ENCODE data around the gene CCL20. TPM values are rescaled to one million over a fixed set of nuclear protein-coding genes. Genes with fewer than 3 reads are reported as not detected.

Gene CCL20
- total RNA-seq, 1 donor from 2014 or later: not detected

DNA sequence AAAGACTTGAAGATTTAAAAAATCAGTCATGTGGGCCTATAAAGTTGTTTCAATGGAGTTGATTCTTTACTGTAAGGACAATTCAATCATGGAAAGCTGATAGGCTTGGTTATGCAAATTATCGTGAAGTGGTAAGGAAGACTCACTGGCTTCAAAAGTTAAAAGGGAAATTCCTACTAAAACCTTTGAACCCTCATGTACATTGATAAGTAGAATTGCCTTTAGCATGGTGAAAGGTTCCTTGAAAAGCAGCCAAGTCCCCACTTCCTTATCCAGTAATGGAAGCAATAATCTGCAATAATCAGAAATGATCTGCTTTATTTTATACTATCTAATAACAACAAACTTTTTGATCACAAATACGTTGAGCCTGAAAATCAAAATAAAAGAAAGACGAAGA is 14.4 kb upstream of the CCL20 start:
- H3K4me3 Mint-ChIP-seq (ENCODE audit: unreplicated experiment): no peak overlapping the region
- no peaks in the 10 kb centered on the region for H3K36me3 Mint-ChIP-seq (ENCODE audit: low read depth, unreplicated experiment)
- no peak overlapping the region for H2AFZ ChIP-seq (ENCODE audit: low read depth, low read length)
- H3K4me1 Mint-ChIP-seq (ENCODE audit: low read depth, unreplicated experiment): peaks cover 2% of the 10 kb centered on the region
- no peaks in the 10 kb centered on the region for H3K27me3 ChIP-seq (ENCODE audit: insufficient read depth, low read length)
- H3K9ac ChIP-seq (ENCODE audit: low read length): no peak overlapping the region
- H4K20me1 ChIP-seq (ENCODE audit: insufficient read depth, low read length): no peaks in the 10 kb centered on the region
- no peaks in the 10 kb centered on the region for H3K9me3 ChIP-seq (ENCODE audit: insufficient read depth, low read depth, low read length)
- H3K79me2 ChIP-seq (ENCODE audit: insufficient read depth, low read length): no peaks in the 10 kb centered on the region
- H3K4me1 ChIP-seq (ENCODE audit: insufficient read depth, low read length): no peaks in the 10 kb centered on the region
- no peak overlapping the region for H3K4me3 ChIP-seq (ENCODE audit: insufficient read depth, low read depth, low read length)
- TF ChIP-seq, protein P1, sequence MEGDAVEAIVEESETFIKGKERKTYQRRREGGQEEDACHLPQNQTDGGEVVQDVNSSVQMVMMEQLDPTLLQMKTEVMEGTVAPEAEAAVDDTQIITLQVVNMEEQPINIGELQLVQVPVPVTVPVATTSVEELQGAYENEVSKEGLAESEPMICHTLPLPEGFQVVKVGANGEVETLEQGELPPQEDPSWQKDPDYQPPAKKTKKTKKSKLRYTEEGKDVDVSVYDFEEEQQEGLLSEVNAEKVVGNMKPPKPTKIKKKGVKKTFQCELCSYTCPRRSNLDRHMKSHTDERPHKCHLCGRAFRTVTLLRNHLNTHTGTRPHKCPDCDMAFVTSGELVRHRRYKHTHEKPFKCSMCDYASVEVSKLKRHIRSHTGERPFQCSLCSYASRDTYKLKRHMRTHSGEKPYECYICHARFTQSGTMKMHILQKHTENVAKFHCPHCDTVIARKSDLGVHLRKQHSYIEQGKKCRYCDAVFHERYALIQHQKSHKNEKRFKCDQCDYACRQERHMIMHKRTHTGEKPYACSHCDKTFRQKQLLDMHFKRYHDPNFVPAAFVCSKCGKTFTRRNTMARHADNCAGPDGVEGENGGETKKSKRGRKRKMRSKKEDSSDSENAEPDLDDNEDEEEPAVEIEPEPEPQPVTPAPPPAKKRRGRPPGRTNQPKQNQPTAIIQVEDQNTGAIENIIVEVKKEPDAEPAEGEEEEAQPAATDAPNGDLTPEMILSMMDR (IDR thresholded peaks at IDR 0.05; ENCODE audit: insufficient read depth, low read depth, low read length): no peak
- no peak for TF ChIP-seq EZH2 (IDR thresholded peaks at IDR 0.05; ENCODE audit: insufficient read depth, low read length)
- no peaks in the 10 kb centered on the region for H3K9me3 Mint-ChIP-seq (ENCODE audit: unreplicated experiment)
- no peak overlapping the region for H3K27ac Mint-ChIP-seq (ENCODE audit: unreplicated experiment)
- no peak overlapping the region for H3K4me2 ChIP-seq (ENCODE audit: low read length)
- FAIRE-seq: no peak
- no peak overlapping the region for H3K27ac ChIP-seq (ENCODE audit: low read depth, low read length)
- H3K27me3 Mint-ChIP-seq (ENCODE audit: low read depth, unreplicated experiment): no peaks in the 10 kb centered on the region
- H3K36me3 ChIP-seq (ENCODE audit: insufficient read depth, low read length): no peaks in the 10 kb centered on the region
- no peak for DNase-seq (ENCODE audit: low read depth)

DNA sequence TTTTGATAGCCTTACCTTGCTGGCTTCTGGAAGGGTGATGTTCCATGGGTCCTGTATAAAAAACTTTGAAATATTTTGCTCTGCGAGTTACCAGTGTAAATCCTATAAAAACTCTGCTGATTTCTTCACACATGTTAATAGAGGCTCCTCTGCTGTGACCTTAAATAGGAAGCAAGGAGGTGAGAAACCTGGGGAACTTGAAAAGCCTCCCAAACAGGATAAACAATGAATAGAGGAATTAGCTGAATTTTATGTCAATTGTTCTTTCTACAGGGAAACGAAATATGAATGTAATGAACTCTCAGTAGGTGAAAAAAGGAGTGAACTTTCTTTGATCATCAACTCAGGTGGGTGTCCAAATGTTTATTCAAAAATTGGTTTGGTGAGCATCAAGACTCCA is 10.8 kb upstream of the CCL20 start:
- FAIRE-seq: no peak
- H3K36me3 Mint-ChIP-seq (ENCODE audit: low read depth, unreplicated experiment): no peaks in the 10 kb centered on the region
- Histone ChIP-seq H3K4me1 (ENCODE audit: insufficient read depth, low read length) (peaks cover 4% of the 10 kb centered on the region), H2AFZ (ENCODE audit: low read depth, low read length) (no peak overlapping the region), H3K4me2 (ENCODE audit: low read length) (no peak overlapping the region), H3K9ac (ENCODE audit: low read length) (no peak overlapping the region), H3K27me3 (ENCODE audit: insufficient read depth, low read length) (no peaks in the 10 kb centered on the region), H3K36me3 (ENCODE audit: insufficient read depth, low read length) (no peaks in the 10 kb centered on the region), H3K4me3 (ENCODE audit: insufficient read depth, low read depth, low read length) (no peak overlapping the region), H3K9me3 (ENCODE audit: insufficient read depth, low read depth, low read length) (no peaks in the 10 kb centered on the region), H3K79me2 (ENCODE audit: insufficient read depth, low read length) (no peaks in the 10 kb centered on the region), H3K27ac (ENCODE audit: low read depth, low read length) (no peak overlapping the region), H4K20me1 (ENCODE audit: insufficient read depth, low read length) (no peaks in the 10 kb centered on the region)
- peaks cover 2% of the 10 kb centered on the region for H3K9me3 Mint-ChIP-seq (ENCODE audit: unreplicated experiment)
- no peak for DNase-seq (ENCODE audit: low read depth)
- no peak for TF ChIP-seq EZH2 (IDR thresholded peaks at IDR 0.05; ENCODE audit: insufficient read depth, low read length)
- TF ChIP-seq, protein P1 (IDR thresholded peaks at IDR 0.05; ENCODE audit: insufficient read depth, low read depth, low read length): no peak
- H3K27me3 Mint-ChIP-seq (ENCODE audit: low read depth, unreplicated experiment): no peaks in the 10 kb centered on the region
- H3K4me1 Mint-ChIP-seq (ENCODE audit: low read depth, unreplicated experiment): peaks cover 13% of the 10 kb centered on the region
- no peak overlapping the region for H3K27ac Mint-ChIP-seq (ENCODE audit: unreplicated experiment)
- no peak overlapping the region for H3K4me3 Mint-ChIP-seq (ENCODE audit: unreplicated experiment)

DNA sequence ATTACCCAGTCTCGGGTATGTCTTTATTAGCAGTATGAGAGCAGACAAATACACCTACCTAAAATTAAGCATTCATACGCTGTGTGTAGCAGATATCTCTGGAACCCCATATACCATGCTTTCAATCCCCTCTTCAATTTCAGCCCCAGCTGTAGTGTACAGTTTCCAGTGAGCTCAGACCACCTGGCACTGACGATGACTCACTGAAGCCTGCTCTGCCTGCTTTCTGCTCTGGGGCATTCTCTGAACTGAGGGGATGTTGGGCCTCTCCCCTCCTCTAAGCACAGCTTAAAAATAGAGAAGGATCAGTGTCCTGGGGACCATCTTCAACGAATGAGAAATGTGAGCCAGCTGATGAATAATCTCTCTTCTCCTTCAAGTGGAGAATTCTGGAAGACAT is 8.7 kb upstream of the CCL20 start:
- Histone ChIP-seq H3K27me3 (ENCODE audit: insufficient read depth, low read length) (no peaks in the 10 kb centered on the region), H3K9me3 (ENCODE audit: insufficient read depth, low read depth, low read length) (no peaks in the 10 kb centered on the region), H3K79me2 (ENCODE audit: insufficient read depth, low read length) (no peaks in the 10 kb centered on the region), H4K20me1 (ENCODE audit: insufficient read depth, low read length) (no peaks in the 10 kb centered on the region), H3K9ac (ENCODE audit: low read length) (no peak overlapping the region), H3K27ac (ENCODE audit: low read depth, low read length) (peak overlapping the region; percentile 22), H3K36me3 (ENCODE audit: insufficient read depth, low read length) (no peaks in the 10 kb centered on the region), H2AFZ (ENCODE audit: low read depth, low read length) (peak overlapping the region; percentile 5), H3K4me1 (ENCODE audit: insufficient read depth, low read length) (peaks cover 4% of the 10 kb centered on the region), H3K4me3 (ENCODE audit: insufficient read depth, low read depth, low read length) (no peak overlapping the region), H3K4me2 (ENCODE audit: low read length) (peak overlapping the region; percentile 18)
- TF ChIP-seq, protein P1 (IDR thresholded peaks at IDR 0.05; ENCODE audit: insufficient read depth, low read depth, low read length): no peak
- TF ChIP-seq EZH2 (IDR thresholded peaks at IDR 0.05; ENCODE audit: insufficient read depth, low read length): no peak
- Mint-ChIP-seq H3K9me3 (ENCODE audit: unreplicated experiment) (peaks cover 2% of the 10 kb centered on the region), H3K27me3 (ENCODE audit: low read depth, unreplicated experiment) (no peaks in the 10 kb centered on the region), H3K27ac (ENCODE audit: unreplicated experiment) (peak overlapping the region; percentile 83), H3K4me1 (ENCODE audit: low read depth, unreplicated experiment) (peaks cover 13% of the 10 kb centered on the region), H3K36me3 (ENCODE audit: low read depth, unreplicated experiment) (no peaks in the 10 kb centered on the region), H3K4me3 (ENCODE audit: unreplicated experiment) (no peak overlapping the region)
- DNase-seq (ENCODE audit: low read depth) (no peak), FAIRE-seq (no peak)

Measured in astrocyte (in vitro differentiated cells and primary cell).